ENCODE data around the gene LETM1. TPM values are rescaled to one million over a fixed set of nuclear protein-coding genes. Genes with fewer than 3 reads are reported as not detected.

The LETM1 gene
- total RNA-seq, 4 donors from 2014 or later = 23.2 to 40.3 (median 33.6) TPM

GRCh38 chr4:1769692-1770091, 86.3 kb downstream of the LETM1 start:
- peaks cover 2 to 18% (median 9%) of the 10 kb centered on the region in 3 donors for H3K27me3 ChIP-seq
- no peak for ATAC-seq
- in situ Hi-C loops (cut with MboI; ENCODE audit: low sequenced_read_pairs in 4 of 4) = no loop called here
- no peak overlapping the region for H3K27ac ChIP-seq
- no peaks in the 10 kb centered on the region for H3K9me3 ChIP-seq
- H3K4me3 ChIP-seq = no peak overlapping the region
- intact Hi-C loops (cut with DNase I; ENCODE audit: low total_unique reads) = no loop called here
- TF ChIP-seq POLR2A (IDR thresholded peaks at IDR 0.05) (no peak), CTCF (IDR thresholded peaks at IDR 0.05 in 4 of 5, conservative IDR thresholded peaks at IDR 0.05 in 1 of 5) (no peak)
- no peak for DNase-seq
- H3K36me3 ChIP-seq = no peaks in the 10 kb centered on the region
- no peaks in the 10 kb centered on the region for H3K4me1 ChIP-seq

GRCh38 chr4:1768367-1769034, 87.5 kb downstream of the LETM1 start:
- H3K36me3 ChIP-seq = no peaks in the 10 kb centered on the region
- TF ChIP-seq CTCF (IDR thresholded peaks at IDR 0.05 in 4 of 5, conservative IDR thresholded peaks at IDR 0.05 in 1 of 5) = no peak
- TF ChIP-seq POLR2A (IDR thresholded peaks at IDR 0.05) = no peak
- no peaks in the 10 kb centered on the region for H3K9me3 ChIP-seq
- no peak for DNase-seq
- in situ Hi-C loops (cut with MboI; ENCODE audit: low sequenced_read_pairs in 4 of 4) = no loop called here
- no peak overlapping the region for H3K27ac ChIP-seq
- H3K4me1 ChIP-seq = peaks cover 0 to 3% of the 10 kb centered on the region in 2 donors
- intact Hi-C loops (cut with DNase I; ENCODE audit: low total_unique reads) = no loop called here
- no peak overlapping the region for H3K4me3 ChIP-seq
- H3K27me3 ChIP-seq = peaks cover 2 to 18% (median 9%) of the 10 kb centered on the region in 3 donors
- no peak for ATAC-seq

GRCh38 chr4:1767770-1768366, 88.1 kb downstream of the LETM1 start:
- Histone ChIP-seq H3K9me3 (no peaks in the 10 kb centered on the region), H3K27me3 (peaks cover 2 to 18% (median 9%) of the 10 kb centered on the region in 3 donors), H3K4me3 (peak overlapping the region in 1 of 4 donors; percentile 24), H3K27ac (no peak overlapping the region), H3K4me1 (peaks cover 0 to 7% of the 10 kb centered on the region in 2 donors), H3K36me3 (no peaks in the 10 kb centered on the region)
- TF ChIP-seq CTCF (IDR thresholded peaks at IDR 0.05 in 4 of 5, conservative IDR thresholded peaks at IDR 0.05 in 1 of 5) (no peak), POLR2A (IDR thresholded peaks at IDR 0.05) (no peak)
- in situ Hi-C loops (cut with MboI; ENCODE audit: low sequenced_read_pairs in 4 of 4) = no loop called here
- DNase-seq = no peak
- intact Hi-C loops (cut with DNase I; ENCODE audit: low total_unique reads) = no loop called here
- no peak for ATAC-seq

DNA sequence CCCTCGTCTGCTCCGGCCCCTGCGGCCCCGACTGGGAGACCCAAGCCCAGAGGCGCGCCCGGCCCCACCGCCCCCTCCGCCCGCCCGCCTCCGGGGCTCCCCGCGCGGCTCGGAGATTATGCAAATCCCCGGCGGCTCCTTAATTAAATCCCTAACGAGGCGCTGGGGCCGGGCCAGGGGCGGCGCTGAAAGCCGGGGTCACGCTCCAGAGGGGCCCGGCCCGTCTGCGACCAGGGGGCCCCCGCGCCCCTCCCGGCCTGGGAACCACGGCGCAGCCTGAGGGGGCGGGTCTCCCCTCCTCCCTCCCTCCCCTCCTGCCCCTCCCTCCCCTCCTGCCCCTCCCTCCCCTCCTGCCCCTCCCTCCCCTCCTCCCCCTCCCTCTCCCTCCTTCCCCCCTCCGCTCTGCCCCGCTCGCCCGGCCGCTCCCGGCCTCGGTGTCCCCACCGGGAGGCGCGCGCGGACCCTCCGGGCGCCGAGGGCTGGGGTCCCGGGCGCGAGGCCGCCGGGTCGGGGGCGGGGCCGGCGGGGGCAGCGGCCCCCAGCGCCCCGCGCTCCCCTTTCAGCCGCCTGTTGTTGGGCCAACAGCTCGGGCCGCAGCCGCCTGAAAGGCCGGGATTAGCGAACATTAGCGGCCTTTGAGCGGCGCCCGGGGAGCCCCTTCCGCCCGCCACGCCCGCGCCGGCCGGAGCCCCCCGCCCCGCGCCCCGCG, 88.7 kb downstream of the LETM1 start:
- Histone ChIP-seq H3K9me3 (no peaks in the 10 kb centered on the region), H3K4me3 (peak overlapping the region; percentile 13 to 42 (median 26)), H3K36me3 (no peaks in the 10 kb centered on the region), H3K27me3 (peaks cover 2 to 18% (median 13%) of the 10 kb centered on the region in 3 donors), H3K27ac (no peak overlapping the region), H3K4me1 (peaks cover 0 to 7% of the 10 kb centered on the region in 2 donors)
- intact Hi-C loops (cut with DNase I; ENCODE audit: low total_unique reads) (no loop called here), in situ Hi-C loops (cut with MboI; ENCODE audit: low sequenced_read_pairs in 4 of 4) (no loop called here)
- TF ChIP-seq POLR2A (IDR thresholded peaks at IDR 0.05) = no peak
- DNase-seq (no peak), ATAC-seq (no peak)

All from gastrocnemius medialis (tissue), 4 donors.